NCI-H526 treated with DMSO at 0.1 percent for 48 hours (cell line): Measurements from ENCODE around the gene SEC24B.
"Not testable (repeated sequence)": the region's sequence is repeated elsewhere in the genome, so short reads cannot be mapped to it uniquely, and the experiment has no call there.

ENCODE experiments used
- DNase-seq: peaks from one replicate; lab custom pipeline; 2025; lab: John Stamatoyannopoulos, UW

SEC24B gene

GRCh38 chr4:109506890-109507289 is 73.3 kb downstream of the SEC24B start:
- no peak for DNase-seq

- DNase-seq = no peak
Measured at GRCh38 chr4:109510687-109511086, 77.1 kb downstream of the SEC24B start.

GRCh38 chr4:109511414-109511813 is 77.8 kb downstream of the SEC24B start:
- DNase-seq = no peak

GRCh38 chr4:109513368-109513767 is 79.8 kb downstream of the SEC24B start:
- not testable (repeated sequence) for DNase-seq

- DNase-seq = no peak
Measured at GRCh38 chr4:109532182-109532581, 98.6 kb downstream of the SEC24B start.

- DNase-seq = no peak
Measured at GRCh38 chr4:109545401-109545800, 111.8 kb downstream of the SEC24B start.

- DNase-seq = no peak
Measured at GRCh38 chr4:109547394-109547793, 113.8 kb downstream of the SEC24B start.

GRCh38 chr4:109548655-109549054 is 115.0 kb downstream of the SEC24B start:
- DNase-seq = no peak

GRCh38 chr4:109552237-109552636 is 118.6 kb downstream of the SEC24B start:
- DNase-seq = no peak

- DNase-seq = no peak
Measured at GRCh38 chr4:109553130-109553529, 119.5 kb downstream of the SEC24B start.

GRCh38 chr4:109554971-109555370 is 121.4 kb downstream of the SEC24B start:
- no peak for DNase-seq

GRCh38 chr4:109557433-109557832 is 123.8 kb downstream of the SEC24B start:
- DNase-seq = no peak

- DNase-seq = not testable (repeated sequence)
Measured at GRCh38 chr4:109558095-109558494, 124.5 kb downstream of the SEC24B start.

- DNase-seq = peak; percentile 43
Measured at GRCh38 chr4:109559625-109559982, 126.0 kb downstream of the SEC24B start.

- DNase-seq = peak; percentile 86
Measured at GRCh38 chr4:109559983-109560686, 126.5 kb downstream of the SEC24B start, which contains the start of gene MCUB. TSS of gene MCUB (plus strand) at chr4:109560246. CDS start at chr4:109560338, 92 bp downstream.

- DNase-seq = peak; percentile 56
Measured at GRCh38 chr4:109560687-109561461, 127.3 kb downstream of the SEC24B start.

GRCh38 chr4:109562457-109563239 is 129.0 kb downstream of the SEC24B start:
- peak; percentile 6 for DNase-seq

- no peak for DNase-seq
Measured at GRCh38 chr4:109571494-109571893, 137.9 kb downstream of the SEC24B start.

GRCh38 chr4:109572154-109572553 is 138.5 kb downstream of the SEC24B start:
- no peak for DNase-seq

GRCh38 chr4:109574443-109574850 is 140.8 kb downstream of the SEC24B start:
- peak; percentile 7 for DNase-seq

- no peak for DNase-seq
Measured at GRCh38 chr4:109574931-109575804, 141.6 kb downstream of the SEC24B start.

- no peak for DNase-seq
Measured at GRCh38 chr4:109576462-109576861, 142.8 kb downstream of the SEC24B start.
